Parathyroid adenoma (tissue), 2 donors: ENCODE data around the gene ENKUR.
A peak's percentile ranks its signal among the peaks of the same experiment; 100 is the strongest.

ENCODE experiments used
- H2AFZ ChIP-seq: fragments of 300-600 bp; sonication (generic); one replicate; pipeline ENCODE4 v1.7.0; 2017; ENCODE audit warnings: antibody characterized with exemption, mild to moderate bottlenecking
- H3K27ac ChIP-seq: fragments of 300-600 bp; sonication (generic); one replicate; pipeline ENCODE4 v1.7.0; 2017
- H3K27me3 ChIP-seq: fragments of 300-600 bp; sonication (generic); one replicate; pipeline ENCODE4 v1.7.0; 2017; ENCODE audit warnings: low read length; ENCODE audit not compliant: control insufficient read depth, insufficient read depth
- H3K36me3 ChIP-seq: fragments of 300-600 bp; sonication (generic); one replicate; pipeline ENCODE4 v1.7.0; 2017; ENCODE audit warnings: low read length; ENCODE audit not compliant: control insufficient read depth, insufficient read depth
- H3K4me1 ChIP-seq: fragments of 300-600 bp; sonication (generic); one replicate; pipeline ENCODE4 v1.7.0; 2017; ENCODE audit warnings: control low read depth
- H3K4me2 ChIP-seq: fragments of 300-600 bp; sonication (generic); one replicate; pipeline ENCODE4 v1.7.0; 2017; ENCODE audit warnings: low read length
- H3K4me3 ChIP-seq: fragments of 300-600 bp; sonication (generic); one replicate; pipeline ENCODE4 v1.7.0; 2017; ENCODE audit warnings: low read depth, low read length
- H3K79me2 ChIP-seq: fragments of 300-600 bp; sonication (generic); one replicate; pipeline ENCODE4 v1.7.0; 2017; ENCODE audit warnings: control low read depth
- H3K9ac ChIP-seq: fragments of 300-600 bp; sonication (generic); one replicate; pipeline ENCODE4 v1.7.0; 2017; ENCODE audit warnings: mild to moderate bottlenecking
- H3K9me3 ChIP-seq: fragments of 300-600 bp; sonication (generic); one replicate; pipeline ENCODE4 v1.7.0; 2017; ENCODE audit warnings: low read length; ENCODE audit not compliant: control insufficient read depth
- TF ChIP-seq, protein P1 (sequence below): fragments of 300-600 bp; sonication (generic); IDR thresholded peaks from one replicate; pipeline ENCODE4 v1.7.0; 2017; ENCODE audit warnings: antibody characterized with exemption, mild to moderate bottlenecking
- donor health status: primary hyperparathyroidism.

ENKUR gene, protein sequence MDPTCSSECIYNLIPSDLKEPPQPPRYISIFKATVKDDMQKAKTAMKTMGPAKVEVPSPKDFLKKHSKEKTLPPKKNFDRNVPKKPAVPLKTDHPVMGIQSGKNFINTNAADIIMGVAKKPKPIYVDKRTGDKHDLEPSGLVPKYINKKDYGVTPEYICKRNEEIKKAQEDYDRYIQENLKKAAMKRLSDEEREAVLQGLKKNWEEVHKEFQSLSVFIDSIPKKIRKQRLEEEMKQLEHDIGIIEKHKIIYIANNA

GRCh38 chr10:25015828-25016375 lies at the start of gene ENKUR:
Gene ENKUR (minus strand): TSS chr10:25016158. CDS start chr10:25015936, 222 bp downstream.
- H3K27ac ChIP-seq = peak within 1 kb of the TSS; percentile 86
- no peaks in the 10 kb centered on the region for H3K79me2 ChIP-seq
- TF ChIP-seq, protein P1, sequence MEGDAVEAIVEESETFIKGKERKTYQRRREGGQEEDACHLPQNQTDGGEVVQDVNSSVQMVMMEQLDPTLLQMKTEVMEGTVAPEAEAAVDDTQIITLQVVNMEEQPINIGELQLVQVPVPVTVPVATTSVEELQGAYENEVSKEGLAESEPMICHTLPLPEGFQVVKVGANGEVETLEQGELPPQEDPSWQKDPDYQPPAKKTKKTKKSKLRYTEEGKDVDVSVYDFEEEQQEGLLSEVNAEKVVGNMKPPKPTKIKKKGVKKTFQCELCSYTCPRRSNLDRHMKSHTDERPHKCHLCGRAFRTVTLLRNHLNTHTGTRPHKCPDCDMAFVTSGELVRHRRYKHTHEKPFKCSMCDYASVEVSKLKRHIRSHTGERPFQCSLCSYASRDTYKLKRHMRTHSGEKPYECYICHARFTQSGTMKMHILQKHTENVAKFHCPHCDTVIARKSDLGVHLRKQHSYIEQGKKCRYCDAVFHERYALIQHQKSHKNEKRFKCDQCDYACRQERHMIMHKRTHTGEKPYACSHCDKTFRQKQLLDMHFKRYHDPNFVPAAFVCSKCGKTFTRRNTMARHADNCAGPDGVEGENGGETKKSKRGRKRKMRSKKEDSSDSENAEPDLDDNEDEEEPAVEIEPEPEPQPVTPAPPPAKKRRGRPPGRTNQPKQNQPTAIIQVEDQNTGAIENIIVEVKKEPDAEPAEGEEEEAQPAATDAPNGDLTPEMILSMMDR = no peak
- H3K4me3 ChIP-seq = peak within 1 kb of the TSS; percentile 60
- H3K9me3 ChIP-seq = no peaks in the 10 kb centered on the region
- no peaks in the 10 kb centered on the region for H3K27me3 ChIP-seq
- H2AFZ ChIP-seq = peak within 1 kb of the TSS; percentile 70
- peak within 1 kb of the TSS; percentile 70 for H3K9ac ChIP-seq
- peaks cover 8% of the 10 kb centered on the region for H3K4me1 ChIP-seq
- H3K4me2 ChIP-seq = peak within 1 kb of the TSS; percentile 98
- no peaks in the 10 kb centered on the region for H3K36me3 ChIP-seq

GRCh38 chr10:25064401-25064800 lies 48.4 kb upstream of the ENKUR start:
- Histone ChIP-seq H3K27me3 (no peaks in the 10 kb centered on the region), H2AFZ (no peak overlapping the region)
- TF ChIP-seq, protein P1 = no peak

DNA sequence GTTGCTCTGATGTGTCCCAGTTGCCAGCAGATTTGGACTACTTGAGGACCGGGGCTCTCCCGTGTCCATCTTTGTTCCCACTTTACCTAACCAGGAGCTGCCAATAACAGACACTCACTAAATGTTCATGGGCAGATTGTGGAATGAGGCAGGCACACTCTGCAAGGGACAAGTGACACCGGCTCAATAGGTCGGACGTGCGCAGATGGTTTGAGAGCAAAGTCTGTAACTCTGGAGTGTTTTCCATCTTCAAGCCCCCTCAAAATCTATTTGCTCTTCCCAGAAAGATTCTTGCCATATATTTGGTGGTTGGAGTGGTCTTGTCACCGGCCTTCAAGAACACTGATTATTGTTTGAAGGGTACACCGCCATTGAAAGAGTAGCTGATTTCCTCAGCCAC lies 47.7 kb upstream of the ENKUR start:
- Histone ChIP-seq H3K27me3 (no peaks in the 10 kb centered on the region), H2AFZ (no peak overlapping the region), H3K79me2 (no peaks in the 10 kb centered on the region), H3K9ac (no peak overlapping the region), H3K4me1 (no peaks in the 10 kb centered on the region), H3K9me3 (no peaks in the 10 kb centered on the region), H3K36me3 (no peaks in the 10 kb centered on the region), H3K4me2 (no peak overlapping the region), H3K4me3 (no peak overlapping the region), H3K27ac (no peak overlapping the region)
- TF ChIP-seq, protein P1 = no peak

More at GRCh38 chr10:25064401-25064800, 48.4 kb upstream of the ENKUR start:
- Histone ChIP-seq H3K79me2 (no peaks in the 10 kb centered on the region), H3K9ac (no peak overlapping the region), H3K36me3 (no peaks in the 10 kb centered on the region), H3K27ac (no peak overlapping the region), H3K4me3 (no peak overlapping the region), H3K4me1 (no peaks in the 10 kb centered on the region), H3K9me3 (no peaks in the 10 kb centered on the region), H3K4me2 (no peak overlapping the region)

DNA sequence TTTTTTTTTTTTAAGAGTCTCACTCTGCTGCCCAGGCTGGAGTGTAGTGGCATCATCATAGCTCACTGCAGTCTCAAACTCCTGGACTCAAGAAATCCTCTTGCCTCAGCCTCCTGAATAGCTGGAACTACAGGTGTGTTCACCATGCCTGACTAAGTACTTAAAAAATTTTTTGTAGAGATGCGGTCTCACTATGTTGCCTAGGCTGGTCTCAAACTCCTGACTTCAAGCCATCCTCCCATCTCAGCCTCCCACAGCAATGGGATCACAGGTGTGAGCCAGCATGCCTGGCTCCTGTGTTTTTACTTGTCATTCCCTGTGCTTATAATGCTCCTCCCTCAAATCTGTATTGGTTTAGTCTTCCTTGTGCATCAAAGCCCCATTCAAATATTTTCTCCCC lies 47.2 kb upstream of the ENKUR start:
- H3K4me2 ChIP-seq = no peak overlapping the region
- H3K9ac ChIP-seq = no peak overlapping the region
- H3K79me2 ChIP-seq = no peaks in the 10 kb centered on the region
- H3K4me3 ChIP-seq = no peak overlapping the region
- H3K27me3 ChIP-seq = no peaks in the 10 kb centered on the region
- H3K27ac ChIP-seq = no peak overlapping the region
- H3K4me1 ChIP-seq = no peaks in the 10 kb centered on the region
- no peaks in the 10 kb centered on the region for H3K9me3 ChIP-seq
- TF ChIP-seq, protein P1 = no peak
- H2AFZ ChIP-seq = no peak overlapping the region
- no peaks in the 10 kb centered on the region for H3K36me3 ChIP-seq
